Parietal lobe (tissue), 1 donor: ENCODE measurements around the gene KCTD18. TPM values are rescaled to one million over a fixed set of nuclear protein-coding genes. Genes with fewer than 3 reads are reported as not detected.

Source experiments
- total RNA-seq: library from RNA; depleted of rRNA; stranded (reverse); fragments of >200 nt; gene quantifications from one replicate; pipeline ENCODE4 v1.2.3, GENCODE V29; 2014

The KCTD18 gene
- 10.6 TPM for total RNA-seq

DNA sequence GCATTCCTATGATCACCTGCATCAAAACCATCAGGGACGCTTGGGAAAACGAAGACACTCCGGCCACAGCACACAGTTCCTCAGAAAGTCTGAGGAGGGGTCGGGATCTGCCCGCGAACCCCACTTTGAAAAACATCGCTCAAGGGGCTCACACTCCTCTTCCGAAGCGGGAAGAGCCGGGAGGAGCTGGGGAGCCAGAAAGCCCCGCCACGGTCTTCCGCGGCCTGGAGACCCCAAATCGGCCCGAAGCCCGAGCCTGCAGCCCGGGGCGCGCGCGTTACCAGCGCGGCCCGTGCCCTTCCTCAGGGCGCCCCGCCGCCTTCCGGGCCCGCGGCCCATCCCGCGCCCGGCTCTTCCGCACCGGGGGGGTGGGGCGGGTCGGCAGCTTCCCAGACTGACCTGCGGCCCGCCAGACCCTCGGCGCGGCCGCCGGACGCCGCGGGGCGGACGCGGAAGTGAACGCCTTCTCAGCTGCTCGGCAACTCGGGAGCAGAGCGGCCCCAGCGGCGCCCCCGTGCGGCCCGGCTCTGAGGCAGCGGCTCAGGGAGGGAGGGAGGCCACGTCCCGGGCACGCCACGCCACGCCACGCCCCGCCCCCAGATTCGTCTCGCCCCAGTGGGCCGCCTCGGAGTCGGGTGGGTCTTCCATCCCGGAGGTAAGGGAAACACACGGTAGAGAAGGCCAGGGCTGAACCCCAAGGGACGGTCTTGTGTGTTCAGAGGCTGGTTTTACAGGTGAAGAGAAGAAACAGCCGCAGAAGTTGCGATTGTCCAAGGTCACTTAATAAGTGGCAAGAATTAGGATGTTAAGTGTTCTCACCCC, at the start of gene KCTD18:
TSS of gene KCTD18 (minus strand) at position 457 of the 822 bp plus-strand sequence. CDS start 3,052 bp downstream, outside the sequence.

GRCh38 chr2:200525882-200526651, 16.2 kb upstream of the KCTD18 start, which contains the start of gene SGO2:
Gene SGO2 (plus strand): TSS chr2:200526207. CDS start chr2:200532976, 6,769 bp downstream.

Other genes with a start within 250 kb of the KCTD18 start
- 54.5 TPM for gene SPATS2L, start 203.4 kb downstream of the KCTD18 start, total RNA-seq
- gene SGO2, start 16.1 kb upstream of the KCTD18 start, total RNA-seq: 9.1 TPM
- 1.9 TPM for gene AOX1, start 75.9 kb upstream of the KCTD18 start, total RNA-seq